Measurements from ENCODE around the gene ZNF491.

- TF ChIP-seq ZNF274 (IDR thresholded peaks at IDR 0.05; ENCODE audit: low read depth, low read length) (no peak), YY1 (IDR thresholded peaks at IDR 0.05; ENCODE audit: insufficient read depth, insufficient read length) (no peak), SUZ12 (IDR thresholded peaks at IDR 0.05; ENCODE audit: extremely low read depth, insufficient read depth, insufficient read length) (no peak)
Measured at GRCh38 chr19:11807099-11807380, 8.7 kb downstream of the ZNF491 start.
